Activated CD8-positive, alpha-beta memory T cell treated with anti-CD3 and anti-CD28 coated beads, Interleukin-2, amount 50 U/mL, for 1 hour (primary cell): ENCODE results near the gene PRIM2.
"Not testable (repeated sequence)": the region's sequence is repeated elsewhere in the genome, so short reads cannot be mapped to it uniquely, and the experiment has no call there.

Source experiments
- DNase-seq: peaks from one replicate; pipeline ENCODE4 v3.0.0-alpha.2; 2020; ENCODE audit errors: extremely low read depth

PRIM2 gene

DNA sequence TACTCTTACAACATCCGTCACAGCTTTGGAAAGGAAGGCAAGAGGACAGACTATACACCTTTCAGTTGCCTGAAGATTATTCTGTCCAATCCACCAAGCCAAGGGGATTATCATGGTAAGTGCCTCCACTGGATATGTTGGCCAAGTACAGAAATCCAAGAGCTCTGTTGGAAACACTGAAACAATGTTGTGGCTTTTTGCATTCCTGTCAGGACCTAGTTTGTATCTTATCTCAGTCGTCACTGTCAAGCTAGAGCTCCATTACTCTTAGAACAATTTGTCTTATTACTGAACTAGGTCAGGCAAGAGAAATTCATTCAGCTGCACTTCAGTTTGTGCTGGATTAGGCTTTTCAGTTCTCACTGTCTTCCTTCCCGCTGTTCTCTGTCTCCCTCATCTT lies 283.7 kb downstream of the PRIM2 start:
- not testable (repeated sequence) for DNase-seq

DNA sequence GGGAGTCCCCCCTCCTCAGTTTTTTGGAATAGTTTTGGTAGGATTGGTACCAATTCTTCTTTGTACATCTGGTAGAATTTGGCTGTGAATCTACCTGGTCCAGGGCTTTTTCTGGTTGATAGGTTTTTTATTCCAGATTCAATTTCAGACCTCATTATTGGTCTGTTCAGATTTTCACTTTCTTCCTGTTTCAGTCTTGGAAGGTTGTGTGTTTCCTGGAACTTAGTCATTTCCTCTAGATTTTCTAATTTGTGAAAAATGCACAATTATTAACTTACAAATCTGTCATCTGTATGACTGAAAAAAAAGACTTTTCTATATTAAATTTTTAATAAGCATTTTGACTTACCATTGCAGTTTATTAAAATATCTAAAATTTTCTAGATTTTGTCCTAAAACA lies 287.9 kb downstream of the PRIM2 start:
- DNase-seq, result not testable (repeated sequence)

DNA sequence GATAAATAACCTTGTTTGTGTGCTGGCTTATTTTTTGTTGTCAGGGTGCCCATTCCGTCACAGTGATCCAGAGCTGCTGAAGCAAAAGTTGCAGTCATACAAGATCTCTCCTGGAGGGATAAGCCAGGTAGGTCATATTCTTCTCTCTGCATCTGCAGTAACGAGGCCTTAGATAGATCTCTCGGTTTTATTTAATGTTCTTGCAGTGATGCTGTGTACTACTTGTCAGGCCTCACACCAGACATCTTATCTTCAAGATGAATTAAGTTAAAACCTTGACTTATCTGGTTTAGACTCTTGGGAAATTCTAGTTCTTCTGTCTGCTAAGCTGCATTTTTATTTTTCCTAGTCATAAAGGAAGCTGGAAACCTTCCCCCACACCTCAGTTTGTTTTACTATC lies 288.9 kb downstream of the PRIM2 start:
- DNase-seq, result not testable (repeated sequence)

DNA sequence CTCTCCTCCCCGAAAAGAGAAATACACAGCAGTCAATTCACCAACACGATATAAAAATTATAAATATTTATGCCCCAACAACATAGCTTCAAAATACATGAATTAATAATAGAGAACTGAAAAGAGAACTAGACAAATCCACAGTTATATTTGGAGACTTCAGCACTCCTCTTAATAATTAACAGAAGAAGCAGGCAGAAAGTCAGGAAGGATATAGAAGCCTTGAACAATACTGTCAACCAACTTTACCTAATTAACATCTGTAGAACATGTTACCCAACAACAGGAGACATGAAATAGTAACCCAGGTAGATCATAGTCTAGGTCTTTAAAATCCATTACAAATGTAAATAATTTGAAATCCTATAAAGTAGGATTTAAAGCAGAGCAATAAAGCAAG lies 293.2 kb downstream of the PRIM2 start:
- DNase-seq, result not testable (repeated sequence)

DNA sequence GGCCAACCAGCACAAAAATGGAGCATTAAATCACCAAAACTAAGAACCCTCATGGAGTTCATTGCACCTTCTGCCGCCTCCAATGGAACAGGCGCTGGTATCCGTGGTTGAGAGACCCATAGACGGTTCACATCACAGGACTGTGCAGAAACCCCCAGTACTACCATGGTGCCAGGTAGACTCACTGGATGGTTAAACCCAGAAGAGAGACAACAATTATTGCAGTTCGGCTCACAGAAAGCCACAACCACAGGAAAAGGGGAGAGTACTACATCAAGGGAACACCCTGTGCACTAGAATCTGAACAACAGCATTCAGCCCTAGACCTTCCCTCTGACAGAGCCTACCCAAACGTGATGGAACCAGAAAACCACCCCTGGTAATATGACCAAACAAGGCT lies 301.5 kb downstream of the PRIM2 start:
- not testable (repeated sequence) for DNase-seq

DNA sequence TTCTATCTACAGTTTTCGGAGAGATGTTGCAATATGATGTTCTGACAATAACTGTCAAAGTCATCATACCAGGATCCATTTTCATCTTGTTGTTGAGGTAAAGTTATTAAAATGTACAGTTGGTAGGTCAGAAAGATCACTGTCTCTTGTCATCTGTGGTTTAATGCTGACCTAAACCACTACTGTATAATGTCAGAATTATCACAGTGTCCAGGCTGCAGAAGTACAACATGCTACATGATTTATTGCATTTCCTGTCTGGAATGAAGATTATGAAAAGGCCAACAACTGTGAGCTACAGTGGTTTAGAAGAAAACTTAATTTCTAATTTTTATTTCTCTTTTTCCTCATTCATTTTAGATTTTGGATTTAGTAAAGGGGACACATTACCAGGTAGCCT lies 314.3 kb downstream of the PRIM2 start:
- not testable (repeated sequence) for DNase-seq

DNA sequence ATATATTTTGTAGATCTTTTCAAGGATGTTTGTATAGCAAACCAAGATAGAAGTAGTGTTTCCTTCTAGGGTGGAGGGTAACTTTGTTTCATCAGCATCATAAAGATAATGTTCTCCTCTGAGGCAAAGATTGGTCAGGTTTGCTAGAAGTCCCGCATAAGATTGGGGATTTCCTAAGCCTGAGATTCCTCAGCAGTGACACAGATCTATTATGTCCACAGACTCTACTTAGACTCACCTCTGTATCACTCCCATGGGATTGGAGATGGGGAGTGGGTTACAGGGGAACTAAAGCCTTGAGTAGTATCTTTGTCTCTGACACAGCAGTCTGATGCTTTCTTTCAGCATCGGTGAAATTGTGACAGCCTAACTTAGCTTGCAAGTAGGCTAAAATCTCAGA lies 341.1 kb downstream of the PRIM2 start:
- DNase-seq, result not testable (repeated sequence)

DNA sequence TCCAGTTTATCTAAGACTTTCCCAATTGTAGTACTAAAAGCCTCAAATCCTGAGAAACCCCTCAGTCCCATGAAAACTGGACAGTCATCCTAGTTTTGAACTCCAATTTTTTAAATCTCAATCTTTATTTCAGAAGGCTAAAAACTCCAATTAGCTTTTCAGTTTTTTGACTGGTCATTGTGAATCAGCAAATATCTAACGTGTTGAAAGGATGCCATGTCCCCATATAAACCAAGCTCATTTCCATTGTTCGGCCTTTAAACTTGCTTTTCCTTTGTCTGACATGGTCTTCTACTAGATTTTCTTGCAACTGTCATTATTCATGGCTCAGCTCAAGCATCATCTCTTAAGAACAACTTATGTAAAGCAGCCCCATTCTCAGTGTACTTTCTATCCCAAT lies 342.4 kb downstream of the PRIM2 start:
- DNase-seq, result not testable (repeated sequence)

DNA sequence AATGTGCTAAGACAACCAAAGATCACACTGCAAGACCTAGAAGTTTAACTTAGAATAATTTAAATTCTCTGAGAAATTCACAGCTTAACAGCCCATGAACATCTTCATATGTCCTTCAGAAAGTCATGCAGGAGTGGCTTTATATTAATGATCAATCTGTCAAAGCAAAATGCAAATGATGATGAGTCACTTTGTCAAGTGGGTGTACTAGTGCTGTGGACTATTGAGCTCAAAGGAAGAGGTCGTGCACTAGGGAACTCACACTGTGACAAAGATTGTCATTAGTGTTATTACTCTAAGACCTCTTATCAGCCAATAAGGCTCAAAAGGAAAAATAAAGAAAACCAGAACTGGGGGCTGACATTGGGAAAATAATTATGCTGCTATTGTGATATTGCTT lies 343.5 kb downstream of the PRIM2 start:
- not testable (repeated sequence) for DNase-seq

DNA sequence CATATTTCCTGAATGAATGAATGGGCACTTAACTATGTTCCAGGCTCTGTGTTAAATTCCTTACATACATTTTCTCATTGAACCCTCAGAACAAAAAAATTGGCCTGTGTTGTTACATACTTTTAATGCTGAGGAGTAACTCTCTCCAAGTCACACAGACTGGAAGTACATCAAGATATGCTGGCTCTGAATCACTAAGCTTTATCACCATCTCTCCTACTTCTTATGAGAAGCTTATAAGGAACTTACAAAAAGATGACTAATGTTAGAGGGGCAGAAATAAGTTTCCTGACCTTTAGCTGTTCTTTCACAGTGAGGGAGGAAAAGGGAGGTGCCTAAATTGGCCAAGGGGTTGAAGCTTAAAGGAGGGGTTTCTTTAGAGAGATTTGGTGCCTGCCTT lies 350.7 kb downstream of the PRIM2 start:
- DNase-seq, result not testable (repeated sequence)

DNA sequence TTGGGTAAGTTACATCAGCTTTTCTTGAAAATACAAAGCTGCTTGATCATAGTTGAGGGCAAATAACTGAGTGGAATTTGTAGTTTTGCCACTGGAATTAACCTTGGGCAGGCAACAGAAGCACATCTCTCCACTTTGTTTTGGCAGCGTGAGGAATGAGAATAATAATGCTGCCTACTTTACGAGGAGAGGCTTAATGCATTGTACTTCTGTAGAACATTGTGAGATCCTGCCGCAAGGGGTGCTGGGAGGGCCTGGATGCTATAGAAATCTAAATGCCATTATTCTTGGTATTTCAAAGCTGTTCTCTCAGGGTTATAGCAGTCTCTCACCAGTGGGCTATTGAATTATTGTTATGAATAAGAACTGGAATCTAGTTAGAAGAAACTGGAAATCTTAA lies 353.8 kb downstream of the PRIM2 start:
- not testable (repeated sequence) for DNase-seq

DNA sequence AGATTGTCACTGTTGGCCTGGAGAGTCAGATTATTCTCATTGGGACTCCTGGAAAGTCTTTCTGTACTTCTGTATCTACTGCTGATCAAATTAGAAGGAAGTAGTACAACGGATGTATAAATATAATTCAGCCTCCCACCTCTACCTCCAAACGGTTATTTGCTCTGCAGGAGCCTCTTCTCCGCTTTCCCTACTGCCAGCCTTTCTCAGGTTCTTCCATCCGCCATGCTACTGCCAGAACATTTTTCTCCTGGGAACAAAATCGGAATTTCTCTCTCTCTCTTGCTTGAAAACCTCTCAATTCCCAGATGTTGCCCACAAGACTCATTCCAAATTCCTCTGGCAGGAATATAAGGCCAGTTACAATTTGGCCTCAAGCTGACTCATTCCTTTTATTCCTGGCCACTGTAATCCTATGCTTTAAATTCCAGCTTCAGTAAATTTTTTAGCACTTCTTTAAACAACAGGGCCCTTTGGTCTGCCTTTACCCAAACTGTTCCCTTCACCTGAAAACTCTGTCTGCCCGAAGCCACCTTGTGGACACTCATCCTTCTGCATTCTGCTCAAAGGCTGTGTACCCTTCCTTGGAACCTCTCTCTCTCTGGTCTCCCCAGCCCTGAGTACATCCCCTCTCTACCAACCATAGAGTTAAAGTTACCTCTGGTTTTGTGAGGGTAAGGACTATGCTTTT lies 354.7 kb downstream of the PRIM2 start:
- DNase-seq, result not testable (repeated sequence)

DNA sequence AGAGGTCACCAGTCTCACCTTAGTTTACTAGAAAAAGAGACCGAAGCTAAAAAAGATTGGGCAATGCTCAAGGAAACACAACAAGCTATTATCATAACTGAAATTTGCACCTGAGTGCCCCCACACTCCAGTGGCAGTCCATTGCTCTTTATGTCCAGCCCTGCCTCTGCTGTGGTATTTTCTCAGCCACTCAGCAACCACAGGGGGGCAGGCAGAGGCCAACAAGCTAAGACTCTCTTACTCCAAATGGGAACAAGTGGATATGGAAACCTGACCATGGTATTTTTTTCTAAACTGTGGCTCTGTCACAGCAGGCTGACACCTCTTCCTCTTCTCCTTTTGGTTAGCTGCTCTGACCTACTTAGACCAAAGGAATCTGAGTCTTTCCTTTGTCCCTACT lies 355.9 kb downstream of the PRIM2 start:
- DNase-seq, result not testable (repeated sequence)

DNA sequence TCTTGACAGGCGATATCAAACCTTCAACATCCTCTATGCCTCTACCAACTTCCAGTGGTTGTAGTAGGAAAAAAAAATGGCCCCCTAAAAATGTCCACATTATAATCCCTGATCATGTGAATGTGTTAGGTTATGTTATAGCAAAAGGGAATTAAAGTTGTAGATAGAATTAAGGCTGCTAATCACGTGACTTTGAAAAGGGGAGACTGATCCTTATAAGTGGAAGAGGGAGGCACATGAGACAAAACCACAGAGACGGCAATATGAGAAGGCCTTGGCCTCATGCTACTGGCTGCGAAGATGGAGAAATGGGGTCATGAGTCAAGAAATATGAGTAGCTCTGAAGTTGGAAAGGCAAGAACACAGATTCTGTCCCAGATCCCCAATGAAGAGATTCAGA lies 358.0 kb downstream of the PRIM2 start:
- not testable (repeated sequence) for DNase-seq

DNA sequence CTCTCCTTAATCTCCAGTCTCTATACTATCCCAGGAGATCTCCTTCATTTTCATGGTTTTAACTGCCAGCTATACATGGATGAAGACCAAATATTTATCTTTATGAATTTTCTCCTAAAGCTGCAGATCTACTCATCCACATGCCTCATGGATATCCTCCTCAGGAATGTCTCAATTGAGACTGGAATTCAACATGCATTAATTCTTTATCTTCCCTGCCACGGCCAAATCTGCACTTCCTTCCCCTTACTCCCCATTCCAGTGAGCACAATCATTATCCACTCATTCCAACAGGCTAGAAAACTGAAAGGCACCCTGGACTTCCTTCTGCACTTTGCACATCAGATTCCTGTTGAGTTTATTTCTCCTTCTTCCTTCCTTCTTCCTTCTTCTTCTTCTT lies 379.0 kb downstream of the PRIM2 start:
- not testable (repeated sequence) for DNase-seq
